DND-41 (cell line): ENCODE data around the gene RGS7.

ENCODE experiments used
- ATAC-seq: fragments of 200-7000 bp; cut with Tn5 transposase; 3 replicates; pipeline ENCODE4 v1.9.1; 2021; ENCODE audit warnings: low read depth; ENCODE audit not compliant: insufficient read depth
- DNase-seq: peaks from one replicate; pipeline ENCODE4 v3.0.0-alpha.2; 2020
- H2AFZ ChIP-seq: 2 replicates; pipeline ENCODE4 v1.6.0; 2012; ENCODE audit warnings: low read depth, low read length
- H3K27ac ChIP-seq: 2 replicates; pipeline ENCODE4 v1.5.1; 2012; ENCODE audit warnings: low read length, inconsistent platforms
- H3K27me3 ChIP-seq: fragments of 200-600 bp; sonication (generic); 2 replicates; pipeline ENCODE4 v1.6.0; 2012; ENCODE audit warnings: low read length, mild to moderate bottlenecking, inconsistent platforms; ENCODE audit not compliant: insufficient read depth, poor library complexity
- H3K36me3 ChIP-seq: 2 replicates; pipeline ENCODE4 v1.5.1; 2012; ENCODE audit warnings: low read length, inconsistent platforms; ENCODE audit not compliant: insufficient read depth
- H3K4me1 ChIP-seq: 2 replicates; pipeline ENCODE4 v1.5.1; 2012; ENCODE audit warnings: mild to moderate bottlenecking, low read length; ENCODE audit not compliant: insufficient read depth
- H3K4me2 ChIP-seq: 2 replicates; pipeline ENCODE4 v1.6.0; 2012; ENCODE audit warnings: mild to moderate bottlenecking, moderate library complexity, low read length, inconsistent platforms; ENCODE audit not compliant: insufficient read depth
- H3K4me3 ChIP-seq, 2 experiments: fragments of 200-600 bp in 1 of 2; shearing (Covaris generic) in 1 of 2; 2 replicates each; pipeline ENCODE4 v1.5.1; 2012 to 2016; ENCODE audit warnings: inconsistent platforms in 2 of 2, low read length in 2 of 2, mild to moderate bottlenecking in 2 of 2, low read depth in 1 of 2, moderate library complexity in 1 of 2
- H3K79me2 ChIP-seq: 2 replicates; pipeline ENCODE4 v1.6.0; 2012; ENCODE audit warnings: low read length, inconsistent platforms; ENCODE audit not compliant: insufficient read depth
- H3K9ac ChIP-seq: 2 replicates; pipeline ENCODE4 v1.6.0; 2012; ENCODE audit warnings: low read depth, mild to moderate bottlenecking, inconsistent platforms, low read length, moderate library complexity
- H3K9me3 ChIP-seq: 2 replicates; pipeline ENCODE4 v1.5.1; 2012; ENCODE audit warnings: low read length, moderate library complexity, mild to moderate bottlenecking, inconsistent platforms; ENCODE audit not compliant: insufficient read depth, severe bottlenecking
- H4K20me1 ChIP-seq: 2 replicates; pipeline ENCODE4 v1.6.0; 2012; ENCODE audit warnings: low read length; ENCODE audit not compliant: insufficient read depth
- CTCF ChIP-seq: IDR thresholded peaks from 2 replicates; pipeline ENCODE4 v1.5.1; 2012; ENCODE audit warnings: borderline replicate concordance, low read length, moderate library complexity, mild to moderate bottlenecking; ENCODE audit not compliant: poor library complexity, severe bottlenecking; ENCODE audit errors: extremely low read depth
- EZH2 ChIP-seq: IDR thresholded peaks from 3 replicates; pipeline ENCODE4 v1.6.1; 2012; ENCODE audit warnings: borderline replicate concordance, low read depth, mild to moderate bottlenecking, moderate library complexity, low read length, inconsistent platforms; ENCODE audit not compliant: severe bottlenecking

RGS7 gene

GRCh38 chr1:240917976-240918375 is 439.0 kb downstream of the RGS7 start:
- H3K27me3 ChIP-seq, result no peaks in the 10 kb centered on the region
- no peaks in the 10 kb centered on the region for H3K9me3 ChIP-seq
- no peak overlapping the region for H3K27ac ChIP-seq
- no peaks in the 10 kb centered on the region for H3K79me2 ChIP-seq
- H3K4me3 ChIP-seq, result no peak overlapping the region
- no peak overlapping the region for H3K9ac ChIP-seq
- H3K36me3 ChIP-seq, result no peaks in the 10 kb centered on the region
- H3K4me1 ChIP-seq, result no peaks in the 10 kb centered on the region
- no peak overlapping the region for H2AFZ ChIP-seq
- no peak overlapping the region for H3K4me2 ChIP-seq
- ATAC-seq (no peak), DNase-seq (no peak)
- no peaks in the 10 kb centered on the region for H4K20me1 ChIP-seq
- TF ChIP-seq EZH2 (no peak), CTCF (no peak)

GRCh38 chr1:240914506-240914905 is 442.5 kb downstream of the RGS7 start:
- no peaks in the 10 kb centered on the region for H4K20me1 ChIP-seq
- H3K27ac ChIP-seq, result no peak overlapping the region
- no peaks in the 10 kb centered on the region for H3K4me1 ChIP-seq
- ATAC-seq (no peak), DNase-seq (no peak)
- H3K79me2 ChIP-seq, result no peaks in the 10 kb centered on the region
- H3K4me2 ChIP-seq, result no peak overlapping the region
- TF ChIP-seq CTCF, result no peak
- no peak for TF ChIP-seq EZH2
- no peaks in the 10 kb centered on the region for H3K36me3 ChIP-seq
- no peak overlapping the region for H3K4me3 ChIP-seq
- H3K27me3 ChIP-seq, result no peaks in the 10 kb centered on the region
- H3K9ac ChIP-seq, result no peak overlapping the region
- H2AFZ ChIP-seq, result no peak overlapping the region
- H3K9me3 ChIP-seq, result no peaks in the 10 kb centered on the region

- Histone ChIP-seq H3K27ac (no peak overlapping the region), H3K4me3 (no peak overlapping the region), H3K9ac (no peak overlapping the region), H2AFZ (no peak overlapping the region), H3K9me3 (no peaks in the 10 kb centered on the region), H3K27me3 (no peaks in the 10 kb centered on the region), H3K36me3 (no peaks in the 10 kb centered on the region), H3K79me2 (no peaks in the 10 kb centered on the region), H3K4me2 (no peak overlapping the region), H4K20me1 (no peaks in the 10 kb centered on the region), H3K4me1 (no peaks in the 10 kb centered on the region)
- TF ChIP-seq CTCF, result no peak
- no peak for TF ChIP-seq EZH2
- DNase-seq, result no peak
- no peak for ATAC-seq
Measured at GRCh38 chr1:240912821-240913220, 444.2 kb downstream of the RGS7 start.

GRCh38 chr1:240909701-240910457 is 447.1 kb downstream of the RGS7 start:
- Histone ChIP-seq H3K79me2 (no peaks in the 10 kb centered on the region), H3K4me2 (no peak overlapping the region), H3K36me3 (no peaks in the 10 kb centered on the region), H3K27ac (no peak overlapping the region), H3K4me1 (no peaks in the 10 kb centered on the region), H3K9me3 (no peaks in the 10 kb centered on the region), H3K4me3 (no peak overlapping the region), H3K27me3 (no peaks in the 10 kb centered on the region), H4K20me1 (no peaks in the 10 kb centered on the region), H2AFZ (no peak overlapping the region), H3K9ac (no peak overlapping the region)
- ATAC-seq (no peak), DNase-seq (no peak)
- TF ChIP-seq EZH2, result no peak
- TF ChIP-seq CTCF, result no peak
